Fibroblast of skin of scalp (primary cell): Measurements from ENCODE around the gene TMEM100. TPM values are rescaled to one million over a fixed set of nuclear protein-coding genes. Genes with fewer than 3 reads are reported as not detected.

Experiments
- DNase-seq: peaks from one replicate; pipeline ENCODE4 v3.0.0-alpha.2; 2013
- polyA plus RNA-seq, 2 experiments: library from polyadenylated mRNA; unstranded; fragments of 120-200 nt; gene quantifications; one replicate each; pipeline ENCODE4 v1.2.1, GENCODE V29; 2013; ENCODE audit not compliant: insufficient read length in 2 of 2

Gene TMEM100
- polyA plus RNA-seq (2013, experiment 1 of 2; ENCODE audit: insufficient read length): 2.6 TPM
- polyA plus RNA-seq (2013, experiment 2 of 2; ENCODE audit: insufficient read length): 2.9 TPM

- DNase-seq: peak; percentile 96
Observed at GRCh38 chr17:55722742-55723487, at the start of gene TMEM100. TMEM100 (minus strand) TSS chr17:55722864; CDS start chr17:55721070, 1,794 bp downstream.

- no peak for DNase-seq
Observed at GRCh38 chr17:55772086-55772485, 49.4 kb upstream of the TMEM100 start.

GRCh38 chr17:55770196-55770870 lies 47.7 kb upstream of the TMEM100 start:
- DNase-seq: peak; percentile 64

GRCh38 chr17:55769625-55770000 lies 46.9 kb upstream of the TMEM100 start:
- DNase-seq: peak; percentile 66

- peak; percentile 30 for DNase-seq
Observed at GRCh38 chr17:55768936-55769624, 46.4 kb upstream of the TMEM100 start.

GRCh38 chr17:55765472-55765871 lies 42.8 kb upstream of the TMEM100 start:
- no peak for DNase-seq

- DNase-seq: no peak
Observed at GRCh38 chr17:55764610-55765009, 41.9 kb upstream of the TMEM100 start.

- DNase-seq: no peak
Observed at GRCh38 chr17:55763856-55764255, 41.2 kb upstream of the TMEM100 start.

GRCh38 chr17:55762086-55762858 lies 39.6 kb upstream of the TMEM100 start:
- no peak for DNase-seq

- DNase-seq: peak; percentile 27
Observed at GRCh38 chr17:55760643-55761355, 38.1 kb upstream of the TMEM100 start.

GRCh38 chr17:55758171-55758570 lies 35.5 kb upstream of the TMEM100 start:
- no peak for DNase-seq

- no peak for DNase-seq
Observed at GRCh38 chr17:55757659-55758058, 35.0 kb upstream of the TMEM100 start.

GRCh38 chr17:55756689-55757088 lies 34.0 kb upstream of the TMEM100 start:
- DNase-seq: no peak

GRCh38 chr17:55751720-55752250 lies 29.1 kb upstream of the TMEM100 start:
- DNase-seq: no peak

GRCh38 chr17:55750750-55751657 lies 28.3 kb upstream of the TMEM100 start, which contains the start of gene PCTP:
PCTP (plus strand) TSS chr17:55751051; CDS start chr17:55751104, 53 bp downstream.
- DNase-seq: peak; percentile 94

GRCh38 chr17:55749985-55750384 lies 27.3 kb upstream of the TMEM100 start:
- DNase-seq: no peak

- no peak for DNase-seq
Observed at GRCh38 chr17:55748841-55749240, 26.2 kb upstream of the TMEM100 start.

- DNase-seq: no peak
Observed at GRCh38 chr17:55747209-55747608, 24.5 kb upstream of the TMEM100 start.

- DNase-seq: no peak
Observed at GRCh38 chr17:55746466-55746865, 23.8 kb upstream of the TMEM100 start.

- DNase-seq: no peak
Observed at GRCh38 chr17:55745258-55745657, 22.6 kb upstream of the TMEM100 start.
